ENCODE results near the gene KCTD5. TPM values are rescaled to one million over a fixed set of nuclear protein-coding genes. Genes with fewer than 3 reads are reported as not detected.

The KCTD5 gene
- total RNA-seq, 1 donor from 2014 or later, result 27.2 TPM

GRCh38 chr16:2708955-2709587, 26.7 kb downstream of the KCTD5 start:
- no peak for DNase-seq (ENCODE audit: low read depth, low spot score)

DNA sequence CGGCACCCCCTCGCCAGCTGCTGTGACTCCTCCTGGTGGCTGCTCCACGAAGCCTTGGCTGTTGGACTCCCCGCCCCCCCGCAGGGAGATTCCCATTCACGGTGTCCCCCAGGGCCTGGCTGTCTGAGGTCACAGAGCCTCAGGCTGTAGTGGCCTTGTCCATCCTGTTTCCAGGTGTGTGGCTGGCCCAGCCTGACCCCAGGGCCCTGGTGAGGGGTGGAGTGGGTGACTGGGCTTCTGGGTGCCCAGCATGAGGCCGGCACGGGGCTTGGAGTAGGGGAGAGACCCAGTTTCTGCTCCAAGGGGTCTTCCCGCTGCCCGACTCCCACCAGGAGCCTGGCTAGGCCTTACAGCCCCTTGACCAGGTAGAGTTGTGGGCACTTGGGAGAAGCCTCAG, 27.3 kb downstream of the KCTD5 start:
- no peak for DNase-seq (ENCODE audit: low read depth, low spot score)

- DNase-seq (ENCODE audit: low read depth, low spot score), result no peak
These were observed 27.8 kb downstream of the KCTD5 start for GRCh38 chr16:2710021-2710710.

GRCh38 chr16:2710711-2711231, 28.4 kb downstream of the KCTD5 start:
- no peak for DNase-seq (ENCODE audit: low read depth, low spot score)

GRCh38 chr16:2711370-2712062, 29.2 kb downstream of the KCTD5 start:
- DNase-seq (ENCODE audit: low read depth, low spot score), result no peak

DNA sequence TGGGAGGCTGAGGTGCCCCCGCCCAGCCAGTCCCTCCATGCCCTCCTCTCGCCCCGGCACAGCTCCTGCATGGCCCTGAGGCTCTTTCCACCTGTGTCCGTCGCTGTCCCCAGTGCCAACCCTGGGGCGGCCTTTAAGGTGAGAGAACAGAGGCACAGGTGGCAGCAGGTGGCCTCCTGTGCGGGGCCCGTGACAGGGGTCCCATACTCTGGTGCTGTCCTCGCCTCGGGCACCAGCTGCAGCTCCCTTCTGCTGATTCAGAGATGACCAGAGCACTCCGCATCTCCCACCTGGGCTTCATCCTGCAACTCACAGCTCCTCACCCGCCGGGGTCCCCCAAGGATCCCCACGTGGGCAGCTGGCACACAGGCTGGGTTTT, 29.7 kb downstream of the KCTD5 start:
- no peak for DNase-seq (ENCODE audit: low read depth, low spot score)

DNA sequence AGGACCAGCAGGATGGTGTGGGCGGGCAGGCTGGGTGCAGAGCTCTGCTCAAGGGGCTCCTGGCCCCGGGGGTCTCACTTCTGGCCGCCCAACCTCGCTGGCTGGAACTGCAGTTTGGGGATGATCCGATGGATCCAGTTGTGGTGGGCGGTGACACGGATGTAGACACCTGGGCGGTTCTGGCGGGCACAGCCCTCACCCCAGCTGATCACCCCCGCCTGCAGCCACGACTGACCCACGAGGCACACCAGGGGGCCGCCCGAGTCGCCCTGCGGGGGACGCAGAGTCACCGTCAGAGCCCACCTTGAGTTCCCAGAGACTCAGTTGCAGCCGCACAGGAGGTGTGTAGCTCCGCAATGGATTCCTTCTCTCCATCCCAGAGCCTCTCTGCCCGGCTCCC, 30.2 kb downstream of the KCTD5 start:
- no peak for DNase-seq (ENCODE audit: low read depth, low spot score)

DNA sequence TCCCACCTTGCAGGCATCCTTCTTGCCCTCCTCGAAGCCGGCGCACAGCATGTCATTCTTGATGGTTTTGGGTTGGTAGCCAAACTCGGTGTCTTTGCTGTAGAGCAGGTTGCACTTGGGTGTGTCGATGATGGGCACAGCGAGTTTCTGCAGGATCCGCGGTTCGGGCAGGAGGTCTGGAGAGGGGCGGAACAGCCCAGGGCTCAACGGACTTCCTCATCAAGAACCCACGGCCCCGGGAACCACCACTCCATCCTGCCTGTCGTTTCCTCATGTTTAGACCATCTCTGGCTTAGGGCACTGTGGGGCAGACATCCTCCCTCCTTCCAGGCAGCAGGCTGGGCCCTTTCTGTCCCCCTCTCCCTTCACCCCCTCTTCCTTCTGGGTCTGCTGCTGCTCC, 31.2 kb downstream of the KCTD5 start:
- no peak for DNase-seq (ENCODE audit: low read depth, low spot score)

GRCh38 chr16:2713985-2714774, 31.9 kb downstream of the KCTD5 start:
- no peak for DNase-seq (ENCODE audit: low read depth, low spot score)

- no peak for DNase-seq (ENCODE audit: low read depth, low spot score)
These were observed 32.7 kb downstream of the KCTD5 start for GRCh38 chr16:2715064-2715463.

GRCh38 chr16:2715519-2715918, 33.2 kb downstream of the KCTD5 start:
- no peak for DNase-seq (ENCODE audit: low read depth, low spot score)

DNA sequence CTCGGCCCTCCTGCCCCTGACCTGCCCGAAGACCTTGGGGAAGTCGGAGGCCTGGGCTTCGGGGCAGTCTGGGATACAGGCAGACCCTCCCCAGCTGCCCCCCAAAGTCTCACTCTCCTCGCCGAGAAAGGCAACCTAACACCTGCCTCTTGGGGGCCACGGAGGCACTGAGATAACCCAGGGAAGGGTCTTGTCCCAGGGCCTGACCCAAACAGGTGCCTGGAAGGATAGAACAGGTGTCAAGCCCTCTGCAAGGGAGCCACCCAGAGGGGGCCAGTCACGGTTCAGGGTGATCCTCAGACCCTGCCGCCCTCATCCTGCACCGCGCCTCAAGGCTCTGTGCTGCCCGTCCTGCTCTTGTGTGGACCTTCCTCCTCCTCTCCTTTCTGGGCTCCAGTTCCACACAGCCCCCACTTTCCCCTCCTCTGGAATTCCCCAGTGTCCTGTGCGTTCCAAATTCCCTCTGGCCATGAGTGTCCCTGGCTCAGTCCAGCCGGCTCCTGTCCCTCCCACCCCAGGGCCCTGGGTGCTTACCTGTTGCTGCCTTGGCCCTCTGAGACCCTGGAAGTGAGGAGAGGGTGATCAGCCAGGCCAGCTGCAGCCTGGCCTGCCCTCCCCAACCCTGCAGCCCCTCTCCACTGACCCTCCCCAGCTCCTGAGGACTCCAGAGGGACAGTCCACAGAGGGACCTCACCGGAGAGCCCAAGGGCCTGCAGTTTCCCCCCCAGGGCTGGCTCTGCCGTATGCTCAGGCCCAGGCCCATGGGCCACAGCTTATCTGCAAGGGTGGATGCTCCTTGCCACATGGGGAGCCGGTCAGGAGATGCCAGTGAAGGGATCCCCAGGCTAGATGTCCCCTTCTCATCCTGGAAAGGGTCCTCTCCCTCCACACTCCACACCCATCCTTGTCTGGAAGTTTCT, 33.9 kb downstream of the KCTD5 start:
- no peak for DNase-seq (ENCODE audit: low read depth, low spot score)

GRCh38 chr16:2716948-2717347, 34.6 kb downstream of the KCTD5 start:
- no peak for DNase-seq (ENCODE audit: low read depth, low spot score)

DNA sequence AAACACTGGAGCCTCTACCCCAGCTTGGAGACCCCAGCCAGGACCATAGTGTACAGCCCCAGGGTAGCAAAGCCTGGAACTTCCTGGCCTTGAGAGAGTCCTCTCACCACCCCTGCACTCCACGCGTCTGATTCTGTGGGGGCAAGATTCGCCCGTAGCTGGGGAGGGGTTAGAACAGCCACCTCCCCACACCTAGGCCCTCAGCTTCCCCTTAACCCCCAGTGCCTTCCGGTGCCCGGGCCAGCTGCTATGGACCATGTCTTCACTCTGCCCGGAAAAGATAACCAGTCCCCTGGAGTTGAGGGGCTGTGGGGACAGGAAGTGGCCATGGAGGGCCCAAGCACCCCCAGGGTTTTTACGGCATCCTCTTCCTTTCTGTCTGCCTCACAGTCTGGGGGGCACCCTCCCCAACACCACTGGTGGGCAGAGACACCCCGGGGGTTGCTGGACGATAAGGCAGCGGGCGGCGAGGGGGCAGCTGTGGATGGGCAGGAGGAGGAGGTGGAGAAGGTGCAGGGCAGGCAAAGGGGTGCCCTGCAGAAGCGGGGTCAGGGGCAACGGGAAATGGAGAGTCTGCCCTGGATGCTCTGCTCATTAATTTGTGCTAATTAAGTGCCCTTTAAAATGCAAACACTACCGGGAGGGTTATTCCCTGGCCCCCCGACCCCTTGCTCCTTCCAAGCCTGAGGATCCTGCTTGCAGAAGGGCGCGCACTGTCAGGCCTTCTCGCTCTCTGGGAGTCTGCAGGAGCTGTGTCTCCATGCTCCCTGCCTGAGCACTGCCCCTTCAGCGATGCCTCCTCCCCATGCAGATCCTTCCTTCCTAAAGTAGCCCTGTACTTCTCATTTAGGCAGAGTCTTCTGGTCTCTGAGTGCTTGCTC, 35.3 kb downstream of the KCTD5 start:
- DNase-seq (ENCODE audit: low read depth, low spot score), result no peak

DNA sequence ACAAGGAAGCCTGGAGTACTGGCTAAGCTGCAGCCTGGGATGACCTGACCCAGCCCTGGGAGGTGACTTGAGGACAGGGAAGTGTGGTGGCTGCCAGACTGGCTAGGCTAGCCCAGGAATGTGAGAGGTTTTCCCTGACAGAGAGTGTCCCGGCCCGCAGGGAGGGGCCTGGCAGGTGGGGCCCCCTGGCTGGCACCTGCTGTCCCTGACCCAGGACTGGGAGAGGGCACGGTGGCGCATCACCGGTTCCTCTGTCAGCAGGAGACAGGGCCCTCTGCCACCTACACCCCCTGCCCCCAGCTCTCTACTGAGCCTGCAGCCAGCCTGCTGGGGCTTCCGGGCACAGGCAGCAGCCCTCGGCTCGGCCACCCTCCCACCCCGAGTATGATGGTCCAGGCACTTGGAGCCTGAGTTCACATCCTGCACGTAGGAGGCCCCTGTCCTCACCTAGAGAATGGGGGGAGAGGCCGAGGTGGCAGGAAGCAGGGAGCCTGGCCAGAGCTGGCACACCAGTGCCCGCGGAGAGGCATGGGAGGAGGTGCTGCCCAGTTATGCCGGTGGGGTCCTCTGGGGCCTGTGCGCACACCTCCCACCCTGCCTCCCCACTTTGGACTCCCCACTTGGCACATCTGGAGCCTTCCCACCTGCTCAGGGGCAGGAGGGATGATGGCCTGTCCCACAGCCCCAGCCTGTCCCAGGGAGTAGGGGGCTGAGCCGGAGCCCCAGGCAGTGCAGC, 37.2 kb downstream of the KCTD5 start:
- DNase-seq (ENCODE audit: low read depth, low spot score), result no peak

GRCh38 chr16:2720064-2720457, 37.7 kb downstream of the KCTD5 start, which contains the start of gene PRSS27:
PRSS27 (minus strand) TSS chr16:2720224; CDS start chr16:2720160, 64 bp downstream.
- DNase-seq (ENCODE audit: low read depth, low spot score), result no peak

GRCh38 chr16:2720719-2721633, 38.7 kb downstream of the KCTD5 start:
- peak; percentile 30 for DNase-seq (ENCODE audit: low read depth, low spot score)
